ENCODE data around the gene EVL. TPM values are rescaled to one million over a fixed set of nuclear protein-coding genes. Genes with fewer than 3 reads are reported as not detected.

Gene EVL
- total and polyA plus RNA-seq, 2 of the 8 experiments (the other 6 are each of a cell fraction or from before 2014, with no cell fraction given), result 30.7 to 64.6 TPM

GRCh38 chr14:100140452-100141078 is 75.3 kb downstream of the EVL start (continued):
- peak in 2 of 3 experiments; percentile 73 to 78; a peak in 3 of 4 replicates for TF ChIP-seq CTCF (IDR thresholded peaks at IDR 0.05; ENCODE audit: control extremely low read depth in 1 of 3, insufficient read depth in 1 of 3, low read depth in 1 of 3, low read length in 3 of 3)
- peak; percentile 56 for TF ChIP-seq ASH2L (IDR thresholded peaks at IDR 0.05; ENCODE audit: low read length)
- no peak for TF ChIP-seq PHF8 (conservative IDR thresholded peaks at IDR 0.05; ENCODE audit: low read depth, low read length)
- TF ChIP-seq ZNF274 (IDR thresholded peaks at IDR 0.05; ENCODE audit: borderline replicate concordance, extremely low read depth, low read length), result no peak

Data from H1 (cell line).